HepG2 (cell line): ENCODE results near the gene MTG1. TPM values are rescaled to one million over a fixed set of nuclear protein-coding genes. Genes with fewer than 3 reads are reported as not detected.
A peak's percentile ranks its signal among the peaks of the same experiment; 100 is the strongest.

ENCODE experiments used
- ATAC-seq: fragments of 200-7000 bp; cut with Tn5 transposase; 3 replicates; pipeline ENCODE4 v1.9.1; 2020; ENCODE audit warnings: mild to moderate bottlenecking, moderate library complexity
- BruUV-seq: library from RNA; stranded (reverse); fragments of 400-500 nt; replicated peaks from 2 replicates; lab custom pipeline; 2021; lab: Mats Ljungman, UMichigan
- CTCF ChIA-PET: fragments of 300-600 bp; formaldehyde crosslinking; extraction: SDS; loops from one replicate; lab custom pipeline; 2021; ENCODE audit warnings: low total read pairs, inconsistent platforms, low intra/inter-chr PET ratio; lab: Yijun Ruan, JAX
- POLR2A ChIA-PET: fragments of 350-600 bp; sonication (Branson Sonifier 250); formaldehyde crosslinking; loops from one replicate; lab custom pipeline; 2020; ENCODE audit warnings: antibody characterized with exemption, inconsistent platforms; lab: Yijun Ruan, JAX
- DNase-seq: peaks from one replicate; pipeline ENCODE4 v3.0.0-alpha.2; 2015; ENCODE audit warnings: low spot score
- FAIRE-seq: peaks from 3 replicates; lab custom pipeline; 2011; peaks lifted over from hg19 to GRCh38; lab: Jason Lieb, UNC
- H2AFZ ChIP-seq: one replicate; pipeline ENCODE4 v1.6.1; 2011; ENCODE audit warnings: low read length, inconsistent platforms
- H3K27ac ChIP-seq: fragments of 300-600 bp; 3 replicates; pipeline ENCODE4 v1.8.0; 2011; ENCODE audit warnings: mixed run types, mild to moderate bottlenecking, mixed read lengths, low read length, inconsistent platforms; ENCODE audit not compliant: insufficient read depth; ENCODE audit errors: extremely low read length
- H3K27me3 ChIP-seq, 2 experiments: fragments of 200-600 bp in 1 of 2; 2 replicates in 1 of 2; 3 replicates in 1 of 2; pipeline versions ENCODE4 v1.6.0 to v1.8.0; 2011; ENCODE audit warnings: low read length in 2 of 2, mild to moderate bottlenecking in 2 of 2, moderate library complexity in 2 of 2, inconsistent platforms in 1 of 2; ENCODE audit not compliant: insufficient read depth in 2 of 2, control insufficient read depth in 1 of 2
- H3K36me3 ChIP-seq, 2 experiments: fragments of 200-600 bp in 1 of 2; replicated peaks in 1 of 2; 2 replicates in 1 of 2; 3 replicates in 1 of 2; pipeline versions ENCODE4 v1.5.1 to v1.8.0; 2011; ENCODE audit warnings: low read length in 2 of 2, inconsistent platforms in 1 of 2; ENCODE audit not compliant: insufficient read depth in 2 of 2, control insufficient read depth in 1 of 2
- H3K4me1 ChIP-seq: 2 replicates; pipeline ENCODE4 v1.5.1; 2012; ENCODE audit warnings: low read length, inconsistent platforms; ENCODE audit not compliant: insufficient read depth
- H3K4me2 ChIP-seq: 2 replicates; pipeline ENCODE4 v1.6.0; 2011; ENCODE audit warnings: low read depth, low read length, inconsistent platforms
- H3K4me3 ChIP-seq, 3 experiments: fragments of 200-600 bp in 1 of 3; sonication (generic), shearing (Covaris generic) in 1 of 3; replicated peaks in 1 of 3; 2 replicates each; pipeline ENCODE4 v1.5.1; 2011 to 2016; ENCODE audit warnings: low read length in 3 of 3, inconsistent platforms in 2 of 3, low read depth in 2 of 3, mild to moderate bottlenecking in 2 of 3, control low read depth in 1 of 3, mixed read lengths in 1 of 3; ENCODE audit not compliant: insufficient read depth in 1 of 3
- H3K79me2 ChIP-seq: one replicate; pipeline ENCODE4 v1.6.1; 2011; ENCODE audit warnings: low read length, inconsistent platforms; ENCODE audit not compliant: insufficient read depth
- H3K9ac ChIP-seq: 2 replicates; pipeline ENCODE4 v1.6.0; 2011; ENCODE audit warnings: mild to moderate bottlenecking, low read depth, low read length, inconsistent platforms; ENCODE audit not compliant: insufficient read depth
- H3K9me3 ChIP-seq: 2 replicates; pipeline ENCODE4 v1.5.1; 2012; ENCODE audit warnings: mild to moderate bottlenecking, low read length
- H4K20me1 ChIP-seq: 2 replicates; pipeline ENCODE4 v1.6.0; 2011; ENCODE audit warnings: inconsistent platforms, mild to moderate bottlenecking, low read length, moderate library complexity; ENCODE audit not compliant: insufficient read depth
- ADNP ChIP-seq: sonication (generic); formaldehyde crosslinking; IDR thresholded peaks from 2 replicates; pipeline ENCODE4 v1.4.0; 2020; ENCODE audit warnings: missing genetic modification reagents
- ATF7 ChIP-seq, 2 experiments: fragments of 450-650 bp in 1 of 2; sonication (generic) in 1 of 2; formaldehyde crosslinking in 1 of 2; IDR thresholded peaks; 2 replicates each; pipeline versions ENCODE4 v1.4.0 to v1.6.1; 2016 to 2020; ENCODE audit warnings: antibody characterized with exemption in 1 of 2, mild to moderate bottlenecking in 1 of 2, missing genetic modification reagents in 1 of 2
- IKZF4 ChIP-seq: sonication (generic); formaldehyde crosslinking; IDR thresholded peaks from 2 replicates; pipeline ENCODE4 v1.5.1; 2020; ENCODE audit warnings: borderline replicate concordance, mild to moderate bottlenecking, low read depth, missing genetic modification reagents; ENCODE audit errors: not compliant biosample characterization
- KDM1A ChIP-seq: IDR thresholded peaks from 2 replicates; pipeline ENCODE4 v1.6.1; 2016; ENCODE audit warnings: missing compliant biosample characterization
- NFYC ChIP-seq: IDR thresholded peaks from 2 replicates; pipeline ENCODE4 v1.6.1; 2016; ENCODE audit warnings: missing genetic modification reagents, missing compliant biosample characterization
- SCMH1 ChIP-seq: sonication (generic); formaldehyde crosslinking; IDR thresholded peaks from 2 replicates; pipeline ENCODE4 v1.9.0; 2021; ENCODE audit warnings: missing genetic modification reagents, mild to moderate bottlenecking, borderline replicate concordance
- SP140L ChIP-seq: sonication (generic); formaldehyde crosslinking; IDR thresholded peaks from 2 replicates; pipeline ENCODE4 v1.4.0; 2020; ENCODE audit warnings: missing genetic modification reagents, borderline replicate concordance
- ZNF207 ChIP-seq: fragments of 450-650 bp; IDR thresholded peaks from 2 replicates; pipeline ENCODE4 v1.6.1; 2016; ENCODE audit warnings: antibody characterized with exemption, borderline replicate concordance
- ZNF30 ChIP-seq: sonication (generic); formaldehyde crosslinking; IDR thresholded peaks from 2 replicates; pipeline ENCODE4 v1.5.0; 2020; ENCODE audit warnings: mild to moderate bottlenecking, missing genetic modification reagents
- ZNF343 ChIP-seq: sonication (generic); formaldehyde crosslinking; IDR thresholded peaks from 2 replicates; pipeline ENCODE4 v1.4.0; 2020; ENCODE audit warnings: mild to moderate bottlenecking, missing genetic modification reagents
- ZNF577 ChIP-seq: sonication (generic); formaldehyde crosslinking; IDR thresholded peaks from 2 replicates; pipeline ENCODE4 v1.4.0; 2020; ENCODE audit warnings: mild to moderate bottlenecking, low read depth, missing genetic modification reagents, borderline replicate concordance
- WGBS: methylation state at CpG from one replicate; pipeline ENCODE4 v1.1.6; 2017; ENCODE audit warnings: low lambda C conversion rate; 5-methylcytosine and 5-hydroxymethylcytosine counted together
- in situ Hi-C: cut with HindIII; loops from 2 replicates; pipeline ENCODE4 v1.10.0; 2017; ENCODE audit warnings: low pct_unique_long_range_greater_than_20kb; ENCODE audit not compliant: extremely low pct_ligation_motif_present
- intact Hi-C: fragments of 100-400 bp; cut with micrococcal nuclease; formaldehyde crosslinking; loops from one replicate; pipeline ENCODE4 v1.10.0; 2022; ENCODE audit not compliant: unreplicated experiment
- polyA plus RNA-seq, 8 experiments: library from polyadenylated mRNA; depleted of rRNA in 3 of 8; stranded (reverse) in 7 of 8; unstranded in 1 of 8; fragments of >200 nt; fragmentation: Illumina TruSeq in 4 of 8; extraction: Trizol in 4 of 8; gene quantifications; 2 replicates each; pipeline versions ENCODE4 v1.2.1 to v1.2.3, GENCODE V29; 2011 to 2016; ENCODE audit warnings: low read depth in 4 of 8, missing spikeins in 1 of 8, mixed read lengths in 1 of 8; ENCODE audit not compliant: insufficient read depth in 1 of 8
- total RNA-seq, 5 experiments: library from RNA; depleted of rRNA; stranded (reverse); fragments of >200 nt; fragmentation: Illumina TruSeq; extraction: Trizol; gene quantifications; 2 replicates each; pipeline ENCODE4 v1.2.3, GENCODE V29; 2016; ENCODE audit warnings: low read depth in 1 of 5
- TF ChIP-seq, protein P1 (sequence below): sonication (generic); formaldehyde crosslinking; IDR thresholded peaks from 2 replicates; pipeline ENCODE4 v1.4.0; 2020; ENCODE audit warnings: mild to moderate bottlenecking, low read depth, missing genetic modification reagents
- TF ChIP-seq, protein P2 (sequence below): sonication (generic); formaldehyde crosslinking; conservative IDR thresholded peaks from 2 replicates; pipeline ENCODE4 v1.5.0; 2020; ENCODE audit warnings: missing genetic modification reagents

The MTG1 gene
- total and polyA plus RNA-seq, 2 of the 13 experiments (the other 11 are each of a cell fraction or from before 2014, with no cell fraction given) = 42.0 to 103 TPM

DNA sequence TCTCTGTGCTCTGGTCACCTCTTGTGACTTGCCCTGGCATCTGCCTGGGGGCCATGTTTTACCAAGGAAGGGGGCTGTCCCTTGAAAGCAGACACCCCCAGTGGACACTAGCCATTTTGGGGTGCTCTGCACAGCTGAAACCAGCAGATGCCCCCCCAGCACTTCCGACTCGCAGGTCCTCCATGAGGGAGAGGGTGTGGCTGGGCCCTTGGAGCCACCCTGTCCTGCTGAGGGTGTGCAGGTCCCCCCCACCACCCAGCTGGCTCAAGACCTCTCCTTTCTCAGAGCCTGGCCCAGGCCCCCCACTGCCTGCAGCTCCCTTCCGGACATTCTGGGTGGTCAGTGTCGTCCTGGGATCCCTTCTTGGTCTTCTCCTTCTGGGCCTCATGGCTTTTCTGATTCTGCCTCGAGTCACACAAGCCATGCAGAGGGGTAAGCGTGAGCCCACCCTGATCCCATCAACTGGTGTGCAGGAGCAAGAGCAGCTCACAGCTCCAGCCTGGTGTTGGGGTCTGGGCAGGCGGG is 72.1 kb downstream of the MTG1 start (continued):
- no peak for TF ChIP-seq IKZF4 (CRISPR knock-in tag)
- TF ChIP-seq ADNP (CRISPR knock-in tag) = no peak
- no peak for TF ChIP-seq ZNF30
- no peak for TF ChIP-seq NFYC (CRISPR knock-in tag)
- no peak for TF ChIP-seq KDM1A (CRISPR knock-in tag)
- TF ChIP-seq, protein P1, sequence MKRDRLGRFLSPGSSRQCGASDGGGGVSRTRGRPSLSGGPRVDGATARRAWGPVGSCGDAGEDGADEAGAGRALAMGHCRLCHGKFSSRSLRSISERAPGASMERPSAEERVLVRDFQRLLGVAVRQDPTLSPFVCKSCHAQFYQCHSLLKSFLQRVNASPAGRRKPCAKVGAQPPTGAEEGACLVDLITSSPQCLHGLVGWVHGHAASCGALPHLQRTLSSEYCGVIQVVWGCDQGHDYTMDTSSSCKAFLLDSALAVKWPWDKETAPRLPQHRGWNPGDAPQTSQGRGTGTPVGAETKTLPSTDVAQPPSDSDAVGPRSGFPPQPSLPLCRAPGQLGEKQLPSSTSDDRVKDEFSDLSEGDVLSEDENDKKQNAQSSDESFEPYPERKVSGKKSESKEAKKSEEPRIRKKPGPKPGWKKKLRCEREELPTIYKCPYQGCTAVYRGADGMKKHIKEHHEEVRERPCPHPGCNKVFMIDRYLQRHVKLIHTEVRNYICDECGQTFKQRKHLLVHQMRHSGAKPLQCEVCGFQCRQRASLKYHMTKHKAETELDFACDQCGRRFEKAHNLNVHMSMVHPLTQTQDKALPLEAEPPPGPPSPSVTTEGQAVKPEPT (CRISPR knock-in tag) = no peak

DNA sequence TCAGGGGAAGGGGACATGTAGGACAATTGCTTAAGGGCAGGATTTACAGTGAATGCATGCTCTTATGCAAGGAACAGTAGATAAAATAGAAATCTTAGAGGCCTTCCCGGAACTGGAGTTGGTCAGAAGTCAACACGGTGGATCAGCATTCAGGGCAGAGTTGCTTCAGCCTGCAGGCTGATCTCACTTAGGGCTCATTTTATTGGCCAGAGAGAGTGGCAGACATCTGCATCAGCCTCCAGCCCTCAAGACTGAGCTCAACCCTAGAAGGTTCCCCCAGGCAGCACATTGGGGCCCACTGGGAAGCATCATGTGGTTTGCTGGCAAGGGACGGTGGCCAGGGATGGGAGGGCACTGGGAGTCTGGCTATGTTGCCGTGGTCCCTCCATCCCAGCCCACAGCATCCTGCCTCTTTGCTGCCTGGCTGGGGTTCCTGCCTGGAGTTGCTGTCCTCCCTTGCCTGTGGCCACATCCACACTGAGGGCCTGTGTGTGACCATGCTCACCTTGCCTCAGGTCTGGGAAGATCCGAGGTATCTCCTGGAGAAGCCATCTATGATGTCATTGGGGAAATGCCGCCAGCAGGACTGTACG is 72.8 kb downstream of the MTG1 start:
- H3K9me3 ChIP-seq = no peaks in the 10 kb centered on the region
- ChIA-PET CTCF (no interaction called here), POLR2A (no interaction called here)
- in situ Hi-C loops (no loop called here), intact Hi-C loops (no loop called here)
- no peak overlapping the region for H2AFZ ChIP-seq
- TF ChIP-seq ZNF207 (no peak), ATF7 (IDR thresholded peaks at IDR 0.05) (peak; percentile 46; the same call in 1 of the 2 replicates), ATF7 (CRISPR knock-in tag; IDR thresholded peaks at IDR 0.05) (no peak), SP140L (CRISPR knock-in tag) (no peak), SCMH1 (CRISPR knock-in tag) (no peak), ZNF577 (CRISPR knock-in tag) (no peak), ZNF343 (CRISPR knock-in tag) (no peak)
- TF ChIP-seq, protein P2, sequence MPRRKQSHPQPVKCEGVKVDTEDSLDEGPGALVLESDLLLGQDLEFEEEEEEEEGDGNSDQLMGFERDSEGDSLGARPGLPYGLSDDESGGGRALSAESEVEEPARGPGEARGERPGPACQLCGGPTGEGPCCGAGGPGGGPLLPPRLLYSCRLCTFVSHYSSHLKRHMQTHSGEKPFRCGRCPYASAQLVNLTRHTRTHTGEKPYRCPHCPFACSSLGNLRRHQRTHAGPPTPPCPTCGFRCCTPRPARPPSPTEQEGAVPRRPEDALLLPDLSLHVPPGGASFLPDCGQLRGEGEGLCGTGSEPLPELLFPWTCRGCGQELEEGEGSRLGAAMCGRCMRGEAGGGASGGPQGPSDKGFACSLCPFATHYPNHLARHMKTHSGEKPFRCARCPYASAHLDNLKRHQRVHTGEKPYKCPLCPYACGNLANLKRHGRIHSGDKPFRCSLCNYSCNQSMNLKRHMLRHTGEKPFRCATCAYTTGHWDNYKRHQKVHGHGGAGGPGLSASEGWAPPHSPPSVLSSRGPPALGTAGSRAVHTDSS = no peak
- H3K27ac ChIP-seq = no peak overlapping the region
- H3K36me3 ChIP-seq = no peaks in the 10 kb centered on the region
- H4K20me1 ChIP-seq = no peaks in the 10 kb centered on the region
- H3K79me2 ChIP-seq = no peaks in the 10 kb centered on the region
- no TSS peak for BruUV-seq
- WGBS = 88% methylated on average over 5 of the region's 7 CpGs
- H3K27me3 ChIP-seq = no peaks in the 10 kb centered on the region
- FAIRE-seq (no peak), ATAC-seq (no peak), DNase-seq (no peak)
- H3K4me2 ChIP-seq = no peak overlapping the region
- H3K4me1 ChIP-seq = peaks cover 10% of the 10 kb centered on the region
- no peak overlapping the region for H3K4me3 ChIP-seq
- no peak overlapping the region for H3K9ac ChIP-seq
